ENCODE results near the gene SLC11A2. TPM values are rescaled to one million over a fixed set of nuclear protein-coding genes. Genes with fewer than 3 reads are reported as not detected.

The SLC11A2 gene
- total and polyA plus RNA-seq, 2 donors: 26.9 to 30.0 TPM

- no peaks in the 10 kb centered on the region for H3K4me1 ChIP-seq (ENCODE audit: control insufficient read depth in 2 of 2, insufficient read depth in 2 of 2, low read length in 2 of 2)
- H3K4me3 ChIP-seq (ENCODE audit: low read length in 2 of 2): no peak overlapping the region
- H3K36me3 ChIP-seq (ENCODE audit: control insufficient read depth in 2 of 2, insufficient read depth in 2 of 2, low read length in 1 of 2): peaks cover 74 to 90% of the 10 kb centered on the region in 2 donors
- DNase-seq (ENCODE audit: low read depth in 6 of 9, low spot score in 9 of 9): no peak
- no peaks in the 10 kb centered on the region for H3K27me3 ChIP-seq (ENCODE audit: control insufficient read depth in 2 of 2, insufficient read depth in 1 of 2, low read length in 1 of 2)
- no peak overlapping the region for H3K27ac ChIP-seq (ENCODE audit: low read depth in 1 of 2, low read length in 1 of 2)
- H3K9me3 ChIP-seq (ENCODE audit: control insufficient read depth in 2 of 2, insufficient read depth in 1 of 2, low read length in 1 of 2): no peaks in the 10 kb centered on the region
- 97% methylated on average over 7 of the region's 7 CpGs for WGBS
Measured at GRCh38 chr12:51059086-51059485, 32.9 kb upstream of the SLC11A2 start.

DNA sequence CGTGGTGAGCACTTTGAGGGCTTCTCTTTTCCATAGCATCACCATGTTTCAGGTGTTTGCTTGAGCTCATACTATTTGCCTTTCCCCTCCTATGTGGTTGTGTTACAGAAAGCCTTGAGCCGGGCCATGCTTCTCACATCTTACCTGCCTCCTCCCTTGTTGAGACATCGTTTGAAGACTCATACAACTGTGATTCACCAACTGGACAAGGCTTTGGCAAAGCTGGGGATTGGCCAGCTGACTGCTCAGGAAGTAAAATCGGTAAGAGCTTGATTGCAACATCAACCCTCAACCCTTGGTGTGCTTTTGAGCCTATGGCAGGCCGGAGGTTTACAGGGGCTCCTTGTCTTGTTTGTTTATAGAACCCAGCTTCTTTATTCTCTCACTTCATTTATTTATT is 30.1 kb upstream of the SLC11A2 start:
- WGBS: 91% methylated on average over 5 of the region's 5 CpGs
- no peaks in the 10 kb centered on the region for H3K27me3 ChIP-seq (ENCODE audit: control insufficient read depth in 2 of 2, insufficient read depth in 1 of 2, low read length in 1 of 2)
- H3K9me3 ChIP-seq (ENCODE audit: control insufficient read depth in 2 of 2, insufficient read depth in 1 of 2, low read length in 1 of 2): no peaks in the 10 kb centered on the region
- DNase-seq (ENCODE audit: low read depth in 6 of 9, low spot score in 9 of 9): no peak
- H3K4me3 ChIP-seq (ENCODE audit: low read length in 2 of 2): no peak overlapping the region
- peaks cover 55 to 83% of the 10 kb centered on the region in 2 donors for H3K36me3 ChIP-seq (ENCODE audit: control insufficient read depth in 2 of 2, insufficient read depth in 2 of 2, low read length in 1 of 2)
- H3K27ac ChIP-seq (ENCODE audit: low read depth in 1 of 2, low read length in 1 of 2): no peak overlapping the region
- H3K4me1 ChIP-seq (ENCODE audit: control insufficient read depth in 2 of 2, insufficient read depth in 2 of 2, low read length in 2 of 2): peaks cover 0 to 3% of the 10 kb centered on the region in 2 donors

- Histone ChIP-seq H3K4me3 (ENCODE audit: low read length in 2 of 2) (no peak overlapping the region), H3K4me1 (ENCODE audit: control insufficient read depth in 2 of 2, insufficient read depth in 2 of 2, low read length in 2 of 2) (peaks cover 0 to 5% of the 10 kb centered on the region in 2 donors), H3K27ac (ENCODE audit: low read depth in 1 of 2, low read length in 1 of 2) (no peak overlapping the region), H3K9me3 (ENCODE audit: control insufficient read depth in 2 of 2, insufficient read depth in 1 of 2, low read length in 1 of 2) (no peaks in the 10 kb centered on the region), H3K27me3 (ENCODE audit: control insufficient read depth in 2 of 2, insufficient read depth in 1 of 2, low read length in 1 of 2) (no peaks in the 10 kb centered on the region), H3K36me3 (ENCODE audit: control insufficient read depth in 2 of 2, insufficient read depth in 2 of 2, low read length in 1 of 2) (peaks cover 55 to 75% of the 10 kb centered on the region in 2 donors)
- DNase-seq (ENCODE audit: low read depth in 6 of 9, low spot score in 9 of 9): no peak
- 97% methylated on average over 2 of the region's 2 CpGs for WGBS
Measured at GRCh38 chr12:51055060-51055459, 28.9 kb upstream of the SLC11A2 start.

GRCh38 chr12:51051787-51052186 is 25.6 kb upstream of the SLC11A2 start:
- no peak for DNase-seq (ENCODE audit: low read depth in 6 of 9, low spot score in 9 of 9)
- WGBS: 58% methylated on average over 4 of the region's 4 CpGs
- no peaks in the 10 kb centered on the region for H3K9me3 ChIP-seq (ENCODE audit: control insufficient read depth in 2 of 2, insufficient read depth in 1 of 2, low read length in 1 of 2)
- H3K27me3 ChIP-seq (ENCODE audit: control insufficient read depth in 2 of 2, insufficient read depth in 1 of 2, low read length in 1 of 2): no peaks in the 10 kb centered on the region
- H3K27ac ChIP-seq (ENCODE audit: low read depth in 1 of 2, low read length in 1 of 2): no peak overlapping the region
- H3K4me3 ChIP-seq (ENCODE audit: low read length in 2 of 2): no peak overlapping the region
- peaks cover 27 to 43% of the 10 kb centered on the region in 2 donors for H3K36me3 ChIP-seq (ENCODE audit: control insufficient read depth in 2 of 2, insufficient read depth in 2 of 2, low read length in 1 of 2)
- H3K4me1 ChIP-seq (ENCODE audit: control insufficient read depth in 2 of 2, insufficient read depth in 2 of 2, low read length in 2 of 2): peaks cover 9 to 22% of the 10 kb centered on the region in 2 donors

GRCh38 chr12:51049525-51049924 is 23.3 kb upstream of the SLC11A2 start:
- H3K4me1 ChIP-seq (ENCODE audit: control insufficient read depth in 2 of 2, insufficient read depth in 2 of 2, low read length in 2 of 2): peaks cover 9 to 22% of the 10 kb centered on the region in 2 donors
- H3K4me3 ChIP-seq (ENCODE audit: low read length in 2 of 2): no peak overlapping the region
- no peaks in the 10 kb centered on the region for H3K27me3 ChIP-seq (ENCODE audit: control insufficient read depth in 2 of 2, insufficient read depth in 1 of 2, low read length in 1 of 2)
- DNase-seq (ENCODE audit: low read depth in 6 of 9, low spot score in 9 of 9): no peak
- no peaks in the 10 kb centered on the region for H3K9me3 ChIP-seq (ENCODE audit: control insufficient read depth in 2 of 2, insufficient read depth in 1 of 2, low read length in 1 of 2)
- WGBS: 94% methylated on average over 3 of the region's 3 CpGs
- no peak overlapping the region for H3K27ac ChIP-seq (ENCODE audit: low read depth in 1 of 2, low read length in 1 of 2)
- peaks cover 8 to 26% of the 10 kb centered on the region in 2 donors for H3K36me3 ChIP-seq (ENCODE audit: control insufficient read depth in 2 of 2, insufficient read depth in 2 of 2, low read length in 1 of 2)

DNA sequence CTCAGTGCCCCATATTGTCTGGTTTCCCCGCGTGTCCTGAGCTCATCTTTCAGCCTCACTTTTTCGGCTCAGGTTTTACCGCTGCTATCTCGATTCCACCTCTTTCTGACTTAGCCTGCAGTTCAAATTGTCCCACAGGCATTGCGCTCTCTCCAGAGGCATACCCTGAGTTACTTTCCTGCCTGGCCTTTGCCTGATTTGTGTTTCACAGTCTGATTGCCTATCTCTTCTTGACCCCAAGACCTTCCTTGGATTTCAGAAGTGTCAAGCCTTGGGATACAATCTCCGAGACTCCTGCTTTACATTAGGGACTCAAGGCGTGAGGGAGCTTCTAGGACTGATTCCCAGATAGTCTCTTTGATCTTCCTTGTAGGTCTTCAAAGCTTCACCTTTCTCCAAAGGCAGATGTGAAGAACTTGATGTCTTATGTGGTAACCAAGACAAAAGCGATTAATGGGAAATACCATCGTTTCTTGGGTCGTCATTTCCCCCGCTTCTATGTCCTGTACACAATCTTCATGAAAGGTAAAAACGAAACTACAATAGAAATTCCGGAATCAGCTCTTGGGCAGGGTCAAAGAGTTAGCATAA is 22.6 kb upstream of the SLC11A2 start:
- Histone ChIP-seq H3K27me3 (ENCODE audit: control insufficient read depth in 2 of 2, insufficient read depth in 1 of 2, low read length in 1 of 2) (no peaks in the 10 kb centered on the region), H3K4me3 (ENCODE audit: low read length in 2 of 2) (peak overlapping the region; percentile 70 to 73), H3K27ac (ENCODE audit: low read depth in 1 of 2, low read length in 1 of 2) (peak overlapping the region; percentile 88 to 96), H3K4me1 (ENCODE audit: control insufficient read depth in 2 of 2, insufficient read depth in 2 of 2, low read length in 2 of 2) (peaks cover 9 to 22% of the 10 kb centered on the region in 2 donors), H3K36me3 (ENCODE audit: control insufficient read depth in 2 of 2, insufficient read depth in 2 of 2, low read length in 1 of 2) (peaks cover 4 to 19% of the 10 kb centered on the region in 2 donors), H3K9me3 (ENCODE audit: control insufficient read depth in 2 of 2, insufficient read depth in 1 of 2, low read length in 1 of 2) (no peaks in the 10 kb centered on the region)
- peak in 1 of 9 donors; percentile 46 for DNase-seq (ENCODE audit: low read depth in 6 of 9, low spot score in 9 of 9)
- 36% methylated on average over 14 of the region's 14 CpGs for WGBS

DNA sequence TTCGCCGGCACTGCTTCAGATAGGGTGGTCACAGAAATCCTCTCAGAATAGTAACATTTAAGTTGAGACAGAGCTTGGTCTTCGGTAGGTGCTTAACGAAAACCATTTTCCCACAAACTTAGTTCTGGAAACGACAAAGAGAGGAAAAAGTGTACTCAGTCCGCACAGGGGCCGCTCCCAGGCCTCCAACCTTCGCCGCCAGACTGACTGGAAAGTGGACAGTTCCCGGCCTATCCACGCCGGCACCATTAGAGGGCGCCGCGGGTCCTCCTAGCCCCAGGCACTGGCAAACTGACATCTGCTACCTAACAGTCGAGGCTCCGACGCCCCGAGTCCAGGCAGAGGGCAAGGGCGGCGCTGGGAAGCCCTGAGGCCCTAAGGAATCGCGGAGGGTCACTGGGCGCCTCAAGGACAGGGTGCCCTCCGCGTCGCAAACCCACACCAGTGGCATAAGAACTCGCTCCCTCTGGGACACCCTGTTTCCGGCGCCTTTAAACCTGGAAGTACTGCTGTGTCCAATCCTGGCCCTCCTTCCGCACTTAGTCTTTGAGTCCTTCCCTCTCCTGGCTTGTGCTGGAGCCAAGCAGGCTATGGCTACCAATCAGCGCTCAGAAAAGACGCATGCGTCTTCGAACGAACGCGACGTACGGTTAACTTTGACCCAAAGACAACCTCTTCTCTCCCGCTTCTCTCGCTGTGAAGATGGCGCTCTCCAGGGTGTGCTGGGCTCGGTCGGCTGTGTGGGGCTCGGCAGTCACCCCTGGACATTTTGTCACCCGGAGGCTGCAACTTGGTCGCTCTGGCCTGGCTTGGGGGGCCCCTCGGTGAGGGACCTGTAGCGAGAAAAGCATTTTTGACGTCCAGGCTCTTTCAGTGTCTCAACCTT is 21.7 kb upstream of the SLC11A2 start, which contains the start of gene LETMD1:
TSS of gene LETMD1 (plus strand) at position 673 of the 886 bp plus-strand sequence. CDS start at position 703, 30 bp downstream.
- H3K36me3 ChIP-seq (ENCODE audit: control insufficient read depth in 2 of 2, insufficient read depth in 2 of 2, low read length in 1 of 2): peaks cover 0 to 11% of the 10 kb centered on the region in 2 donors
- H3K27ac ChIP-seq (ENCODE audit: low read depth in 1 of 2, low read length in 1 of 2): peak within 1 kb of the TSS; percentile 94 to 96

DNA sequence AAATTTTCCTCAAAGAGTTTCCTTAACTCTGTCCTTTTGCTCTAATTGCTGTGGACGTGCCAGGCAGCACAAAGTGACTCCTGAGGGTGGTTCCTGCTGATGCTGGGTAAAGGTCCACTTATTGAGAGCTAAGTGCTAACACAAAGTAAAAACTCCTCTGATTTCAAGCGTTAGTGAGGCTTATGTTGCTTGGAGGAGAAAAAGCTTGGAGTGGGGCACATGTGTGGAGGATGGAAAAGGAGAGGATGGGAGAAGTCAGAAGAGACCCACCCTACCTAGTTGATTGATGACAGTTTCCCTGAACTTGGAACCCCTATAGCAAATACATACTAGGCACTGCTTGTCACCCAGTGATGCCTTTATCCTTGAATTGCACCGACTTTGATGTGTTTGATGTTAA is 10.1 kb upstream of the SLC11A2 start:
- Histone ChIP-seq H3K9me3 (ENCODE audit: control insufficient read depth in 2 of 2, insufficient read depth in 1 of 2, low read length in 1 of 2) (no peaks in the 10 kb centered on the region), H3K4me1 (ENCODE audit: control insufficient read depth in 2 of 2, insufficient read depth in 2 of 2, low read length in 2 of 2) (no peaks in the 10 kb centered on the region), H3K27ac (ENCODE audit: low read depth in 1 of 2, low read length in 1 of 2) (no peak overlapping the region), H3K27me3 (ENCODE audit: control insufficient read depth in 2 of 2, insufficient read depth in 1 of 2, low read length in 1 of 2) (no peaks in the 10 kb centered on the region), H3K4me3 (ENCODE audit: low read length in 2 of 2) (no peak overlapping the region), H3K36me3 (ENCODE audit: control insufficient read depth in 2 of 2, insufficient read depth in 2 of 2, low read length in 1 of 2) (no peaks in the 10 kb centered on the region)
- WGBS: 91% methylated on average over 3 of the region's 3 CpGs
- no peak for DNase-seq (ENCODE audit: low read depth in 6 of 9, low spot score in 9 of 9)

More for the DNA sequence above, 21.7 kb upstream of the SLC11A2 start, which contains the start of gene LETMD1:
- 4% methylated on average over 51 of the region's 51 CpGs for WGBS
- H3K4me3 ChIP-seq (ENCODE audit: low read length in 2 of 2): peak within 1 kb of the TSS; percentile 70 to 73
- peak; percentile 94 to 99 (median 97) for DNase-seq (ENCODE audit: low read depth in 6 of 9, low spot score in 9 of 9)
- H3K4me1 ChIP-seq (ENCODE audit: control insufficient read depth in 2 of 2, insufficient read depth in 2 of 2, low read length in 2 of 2): peaks cover 9 to 22% of the 10 kb centered on the region in 2 donors
- no peaks in the 10 kb centered on the region for H3K27me3 ChIP-seq (ENCODE audit: control insufficient read depth in 2 of 2, insufficient read depth in 1 of 2, low read length in 1 of 2)
- H3K9me3 ChIP-seq (ENCODE audit: control insufficient read depth in 2 of 2, insufficient read depth in 1 of 2, low read length in 1 of 2): no peaks in the 10 kb centered on the region

Measured in thymus (tissue), 11 donors.